ENCODE data around the gene YOD1.

Gene YOD1

DNA sequence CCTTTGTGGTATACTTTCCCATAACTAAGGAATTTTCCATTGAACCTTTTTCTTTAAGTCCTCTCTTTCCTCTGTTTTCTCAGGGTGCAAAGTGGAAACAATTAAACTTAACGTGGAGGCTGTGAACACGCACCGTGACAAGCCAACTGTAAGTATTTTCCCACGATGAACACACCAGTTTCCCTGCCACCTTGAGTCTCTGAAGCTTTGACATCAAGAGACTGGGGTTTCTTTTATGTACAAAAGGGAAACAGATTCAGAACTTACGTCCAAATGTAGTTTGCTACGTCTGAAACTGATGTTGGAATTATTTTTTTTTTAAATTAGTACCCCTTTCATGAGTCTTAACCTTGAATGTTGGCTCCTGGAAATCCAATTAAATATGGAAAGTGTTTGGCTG is 20.4 kb upstream of the YOD1 start:
- H3K27ac ChIP-seq: no peak overlapping the region
- TF ChIP-seq, protein P1, sequence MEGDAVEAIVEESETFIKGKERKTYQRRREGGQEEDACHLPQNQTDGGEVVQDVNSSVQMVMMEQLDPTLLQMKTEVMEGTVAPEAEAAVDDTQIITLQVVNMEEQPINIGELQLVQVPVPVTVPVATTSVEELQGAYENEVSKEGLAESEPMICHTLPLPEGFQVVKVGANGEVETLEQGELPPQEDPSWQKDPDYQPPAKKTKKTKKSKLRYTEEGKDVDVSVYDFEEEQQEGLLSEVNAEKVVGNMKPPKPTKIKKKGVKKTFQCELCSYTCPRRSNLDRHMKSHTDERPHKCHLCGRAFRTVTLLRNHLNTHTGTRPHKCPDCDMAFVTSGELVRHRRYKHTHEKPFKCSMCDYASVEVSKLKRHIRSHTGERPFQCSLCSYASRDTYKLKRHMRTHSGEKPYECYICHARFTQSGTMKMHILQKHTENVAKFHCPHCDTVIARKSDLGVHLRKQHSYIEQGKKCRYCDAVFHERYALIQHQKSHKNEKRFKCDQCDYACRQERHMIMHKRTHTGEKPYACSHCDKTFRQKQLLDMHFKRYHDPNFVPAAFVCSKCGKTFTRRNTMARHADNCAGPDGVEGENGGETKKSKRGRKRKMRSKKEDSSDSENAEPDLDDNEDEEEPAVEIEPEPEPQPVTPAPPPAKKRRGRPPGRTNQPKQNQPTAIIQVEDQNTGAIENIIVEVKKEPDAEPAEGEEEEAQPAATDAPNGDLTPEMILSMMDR (conservative IDR thresholded peaks at IDR 0.05): no peak

DNA sequence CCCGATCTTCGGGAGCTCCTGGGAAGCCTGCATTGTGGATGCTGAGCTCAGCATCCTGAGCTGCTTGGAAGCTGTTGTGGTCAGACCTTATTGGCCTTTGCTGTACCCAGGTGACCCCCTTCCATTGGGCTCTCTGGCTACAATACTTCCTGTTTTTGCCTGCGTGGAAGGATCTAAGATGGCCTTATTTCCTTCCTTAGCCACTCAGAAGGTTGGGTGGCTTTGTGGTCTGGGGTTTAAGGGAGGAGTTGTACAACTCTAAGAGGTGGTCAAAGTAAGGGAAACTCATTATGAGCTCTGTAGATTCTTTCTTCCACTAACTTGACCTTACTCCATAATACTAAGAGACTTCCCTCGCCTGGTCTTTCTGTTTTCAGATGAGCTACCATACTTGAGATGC is 19.8 kb upstream of the YOD1 start:
- TF ChIP-seq, protein P1 (conservative IDR thresholded peaks at IDR 0.05): no peak
- no peak overlapping the region for H3K27ac ChIP-seq

DNA sequence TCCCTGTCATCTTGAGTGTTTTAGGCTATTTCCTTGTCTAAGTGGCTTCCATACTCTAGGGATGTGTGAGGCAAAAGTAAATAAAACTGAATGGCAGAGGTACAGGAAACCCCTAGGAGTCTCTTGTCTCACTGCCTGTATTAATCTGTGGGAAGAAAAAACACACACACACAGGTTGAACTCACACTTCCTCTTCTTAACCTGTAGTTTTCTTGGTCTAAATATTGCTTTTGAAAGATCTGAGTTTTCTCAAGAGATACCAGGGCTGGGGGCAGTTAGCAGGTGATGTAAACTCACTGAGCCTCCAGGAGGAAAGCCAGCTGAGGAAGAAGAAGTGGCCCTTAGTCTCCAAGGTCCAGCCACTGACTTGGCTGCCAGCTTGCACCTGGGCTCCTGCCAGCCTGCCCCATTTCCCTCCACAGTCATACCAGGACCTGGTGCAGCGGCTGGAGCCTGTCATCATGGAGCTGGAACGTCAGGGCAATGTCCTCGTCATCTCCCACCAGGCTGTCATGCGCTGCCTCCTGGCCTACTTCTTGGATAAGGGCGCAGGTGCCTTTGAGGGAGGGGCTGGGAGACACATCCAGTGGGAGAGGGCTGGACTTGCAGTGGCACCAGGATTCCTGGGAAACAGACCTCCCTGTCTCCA is 19.0 kb upstream of the YOD1 start:
- TF ChIP-seq, protein P1 (conservative IDR thresholded peaks at IDR 0.05): no peak
- H3K27ac ChIP-seq: no peak overlapping the region

DNA sequence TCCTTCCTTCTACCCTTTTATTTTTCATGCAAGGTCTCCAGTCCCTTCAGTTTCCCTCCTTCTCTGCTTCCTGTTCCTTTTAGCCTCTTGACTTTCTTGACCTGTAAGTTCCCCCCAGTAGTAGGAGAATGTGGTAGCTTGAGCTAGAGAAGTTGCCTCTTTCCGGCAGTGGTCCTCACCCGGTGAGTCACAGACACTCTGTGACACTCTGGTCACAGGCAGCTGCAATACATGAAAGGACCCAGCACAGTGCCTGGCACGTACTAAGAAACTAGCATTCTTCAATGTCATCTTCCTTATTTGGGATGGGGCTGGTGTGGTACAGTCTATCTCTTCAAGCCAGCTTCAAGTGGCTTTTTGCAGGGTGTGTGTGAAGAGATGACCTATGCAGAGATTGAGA is 18.1 kb upstream of the YOD1 start:
- no peak overlapping the region for H3K27ac ChIP-seq
- TF ChIP-seq, protein P1 (conservative IDR thresholded peaks at IDR 0.05): no peak

DNA sequence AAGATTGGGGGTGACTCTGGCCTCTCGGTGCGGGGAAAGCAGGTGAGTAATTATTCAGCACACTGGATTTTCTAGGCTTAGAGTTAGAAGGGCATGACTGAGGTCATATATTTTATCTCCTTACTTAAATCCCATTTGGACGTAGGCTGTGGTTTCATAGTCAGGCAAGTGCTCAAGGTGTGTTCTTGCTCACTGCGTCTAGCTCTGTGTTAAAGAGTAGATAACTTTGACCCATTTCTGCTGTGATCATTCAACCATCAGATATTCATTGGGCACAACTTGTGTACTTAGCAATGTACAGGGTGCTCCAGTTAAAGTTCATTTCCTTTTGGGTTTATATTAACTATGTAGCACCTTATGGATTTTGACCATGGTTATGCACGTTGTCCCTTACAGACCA is 16.7 kb upstream of the YOD1 start:
- TF ChIP-seq, protein P1 (conservative IDR thresholded peaks at IDR 0.05): no peak
- H3K27ac ChIP-seq: peak overlapping the region; percentile 40

DNA sequence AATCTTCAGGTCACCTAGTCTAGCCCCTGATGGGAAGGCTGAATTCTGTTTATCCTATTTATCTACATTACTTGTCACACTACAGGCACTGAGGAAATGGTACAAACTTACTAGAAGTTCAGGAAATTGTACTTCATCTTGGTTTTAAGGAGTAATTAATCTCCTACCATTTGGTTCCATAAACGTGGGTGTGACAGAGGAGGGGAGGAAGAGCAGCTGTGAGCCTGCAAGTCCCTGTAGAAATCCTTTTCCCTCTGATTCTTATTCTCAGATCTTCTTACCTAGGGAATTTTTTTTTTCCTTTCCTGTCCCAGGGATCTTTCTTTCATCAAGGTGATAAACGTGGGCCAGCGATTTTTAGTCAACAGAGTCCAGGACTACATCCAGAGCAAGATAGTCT is 16.2 kb upstream of the YOD1 start:
- TF ChIP-seq, protein P1 (conservative IDR thresholded peaks at IDR 0.05): no peak

DNA sequence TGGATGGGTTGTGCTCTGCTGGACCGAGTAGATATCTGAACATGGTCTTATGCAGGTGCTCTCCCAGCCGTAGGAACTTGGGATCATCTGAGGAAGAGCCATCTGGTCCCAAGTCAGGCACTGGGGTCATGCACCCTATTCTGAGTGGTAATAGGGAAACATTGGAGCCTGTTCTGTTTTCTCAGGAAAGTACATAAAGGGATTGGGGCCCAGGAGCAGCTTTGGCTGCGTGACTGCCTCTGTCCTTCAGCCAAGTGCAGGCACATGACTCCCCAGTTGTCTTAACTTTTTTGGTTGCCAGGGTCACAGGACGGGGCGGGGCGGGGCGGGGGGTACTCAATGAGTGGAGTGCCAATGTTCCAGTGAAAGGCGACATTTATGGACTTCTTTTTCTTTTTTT is 13.6 kb upstream of the YOD1 start:
- no peak overlapping the region for H3K27ac ChIP-seq
- TF ChIP-seq, protein P1 (conservative IDR thresholded peaks at IDR 0.05): no peak

More for the DNA sequence above, 16.2 kb upstream of the YOD1 start:
- H3K27ac ChIP-seq: peak overlapping the region; percentile 40
